GM12875 (cell line): ENCODE data around the gene ZNF579.
"Not testable (repeated sequence)": the region's sequence is repeated elsewhere in the genome, so short reads cannot be mapped to it uniquely, and the experiment has no call there.

Source experiments
- H3K4me3 ChIP-seq: one replicate; pipeline ENCODE4 v1.5.1; 2011; ENCODE audit warnings: low read depth, low read length, control low read depth
- TF ChIP-seq, protein P1 (sequence below): IDR thresholded peaks from 2 replicates; pipeline ENCODE4 v1.5.1; 2011; ENCODE audit warnings: low read depth, mild to moderate bottlenecking, control low read depth, inconsistent platforms, low read length, moderate library complexity, borderline replicate concordance; ENCODE audit not compliant: insufficient read depth

The ZNF579 gene

GRCh38 chr19:55591555-55591954, 10.9 kb upstream of the ZNF579 start:
- H3K4me3 ChIP-seq: no peak overlapping the region
- TF ChIP-seq, protein P1, sequence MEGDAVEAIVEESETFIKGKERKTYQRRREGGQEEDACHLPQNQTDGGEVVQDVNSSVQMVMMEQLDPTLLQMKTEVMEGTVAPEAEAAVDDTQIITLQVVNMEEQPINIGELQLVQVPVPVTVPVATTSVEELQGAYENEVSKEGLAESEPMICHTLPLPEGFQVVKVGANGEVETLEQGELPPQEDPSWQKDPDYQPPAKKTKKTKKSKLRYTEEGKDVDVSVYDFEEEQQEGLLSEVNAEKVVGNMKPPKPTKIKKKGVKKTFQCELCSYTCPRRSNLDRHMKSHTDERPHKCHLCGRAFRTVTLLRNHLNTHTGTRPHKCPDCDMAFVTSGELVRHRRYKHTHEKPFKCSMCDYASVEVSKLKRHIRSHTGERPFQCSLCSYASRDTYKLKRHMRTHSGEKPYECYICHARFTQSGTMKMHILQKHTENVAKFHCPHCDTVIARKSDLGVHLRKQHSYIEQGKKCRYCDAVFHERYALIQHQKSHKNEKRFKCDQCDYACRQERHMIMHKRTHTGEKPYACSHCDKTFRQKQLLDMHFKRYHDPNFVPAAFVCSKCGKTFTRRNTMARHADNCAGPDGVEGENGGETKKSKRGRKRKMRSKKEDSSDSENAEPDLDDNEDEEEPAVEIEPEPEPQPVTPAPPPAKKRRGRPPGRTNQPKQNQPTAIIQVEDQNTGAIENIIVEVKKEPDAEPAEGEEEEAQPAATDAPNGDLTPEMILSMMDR: no peak

GRCh38 chr19:55590617-55591016, 10.0 kb upstream of the ZNF579 start:
- H3K4me3 ChIP-seq: no peak overlapping the region
- TF ChIP-seq, protein P1: no peak

DNA sequence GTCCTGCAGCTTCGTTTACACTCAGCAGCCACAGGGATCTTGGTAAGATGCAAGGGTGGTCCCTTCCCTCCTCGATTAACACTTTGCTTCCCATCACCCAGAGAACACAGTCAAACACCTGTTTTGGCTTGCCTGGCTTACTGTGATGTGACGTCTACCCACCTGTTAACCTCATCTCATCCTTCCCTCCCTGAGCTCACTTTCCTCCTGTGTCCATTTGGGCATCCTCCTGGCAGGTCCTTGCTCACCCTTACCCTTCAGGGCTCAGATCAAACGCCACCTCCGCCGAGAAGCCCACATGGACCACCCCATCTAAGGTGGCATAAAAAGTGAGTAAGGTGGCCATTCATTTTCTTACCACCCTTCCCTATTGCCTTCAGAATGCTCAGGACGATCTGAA, 9.5 kb upstream of the ZNF579 start:
- TF ChIP-seq, protein P1: no peak
- no peak overlapping the region for H3K4me3 ChIP-seq

GRCh38 chr19:55588738-55589137, 8.1 kb upstream of the ZNF579 start:
- no peak overlapping the region for H3K4me3 ChIP-seq
- TF ChIP-seq, protein P1: no peak

GRCh38 chr19:55586976-55587668, 6.5 kb upstream of the ZNF579 start:
- no peak overlapping the region for H3K4me3 ChIP-seq
- TF ChIP-seq, protein P1: no peak

DNA sequence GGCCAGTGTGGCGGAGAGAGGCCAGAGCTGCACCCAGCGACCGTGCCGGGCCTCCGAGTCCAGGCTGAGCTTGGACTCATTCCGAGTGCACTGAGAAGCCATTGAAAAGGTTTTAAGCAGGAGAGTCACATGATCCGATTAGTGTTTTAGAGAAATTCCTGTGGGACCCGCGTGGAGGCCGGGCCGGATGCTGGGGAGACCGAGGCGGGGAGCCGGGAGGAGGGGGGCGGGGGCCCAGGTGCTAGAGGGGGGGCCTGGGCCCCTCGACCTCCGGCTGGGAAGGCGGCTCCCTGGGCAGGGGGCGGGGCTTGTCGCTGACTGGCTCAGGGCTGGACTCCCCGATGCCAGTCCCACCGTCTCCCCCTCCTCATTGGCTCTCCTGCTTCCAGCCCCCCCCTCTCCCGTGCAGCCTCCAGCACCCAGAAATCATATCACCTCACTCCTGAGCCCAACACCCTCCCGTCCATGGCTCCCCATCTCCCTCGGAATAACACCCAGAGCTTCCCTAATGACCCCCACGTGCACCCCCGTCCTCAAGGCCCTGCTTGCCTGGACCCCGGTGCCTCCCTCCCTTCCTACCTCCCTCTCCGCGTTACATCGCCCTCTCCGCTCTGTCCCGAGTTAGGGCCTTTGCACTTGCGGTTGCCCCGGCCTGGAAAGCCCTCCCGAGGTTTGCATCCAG, 5.2 kb upstream of the ZNF579 start:
- TF ChIP-seq, protein P1: no peak
- no peak overlapping the region for H3K4me3 ChIP-seq

DNA sequence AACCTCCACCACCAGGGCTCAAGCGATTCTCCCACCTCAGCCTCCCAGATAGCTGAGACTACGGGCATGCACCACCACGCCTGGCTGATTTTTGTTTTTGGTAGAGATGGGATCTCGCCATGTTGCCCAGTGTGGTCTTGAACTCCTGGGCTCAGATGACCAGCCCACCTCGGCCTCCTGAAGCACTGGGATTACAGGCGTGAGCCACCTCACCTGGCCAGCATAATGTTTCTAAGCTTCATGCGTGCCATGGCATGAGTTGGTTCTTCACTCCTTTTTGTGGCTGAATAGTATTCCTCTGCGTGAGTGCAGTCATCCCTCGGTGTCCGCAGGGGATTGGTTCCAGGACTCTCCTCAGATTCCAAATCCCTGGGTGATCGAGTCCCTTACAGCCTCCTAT, 4.2 kb upstream of the ZNF579 start:
- TF ChIP-seq, protein P1: no peak
- no peak overlapping the region for H3K4me3 ChIP-seq

DNA sequence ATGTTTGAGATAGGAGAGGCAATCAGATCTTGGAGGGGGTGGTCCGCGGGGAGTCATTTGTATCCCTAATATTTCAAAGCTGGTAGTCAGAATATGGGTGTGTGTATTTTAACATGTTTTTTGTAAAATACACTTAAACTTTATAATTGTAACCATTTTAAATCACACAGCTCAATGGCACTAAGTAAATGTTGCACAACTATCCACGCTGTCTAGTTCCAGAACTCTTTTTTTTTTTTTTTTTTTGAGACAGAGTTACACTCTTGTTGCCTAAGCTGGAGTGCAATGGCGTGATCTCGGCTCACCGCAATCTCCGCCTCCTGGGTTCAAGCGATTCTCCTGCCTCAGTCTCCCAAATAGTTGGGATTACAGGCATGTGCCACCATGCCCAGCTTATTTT, 3.2 kb upstream of the ZNF579 start:
- not testable (repeated sequence) for H3K4me3 ChIP-seq

DNA sequence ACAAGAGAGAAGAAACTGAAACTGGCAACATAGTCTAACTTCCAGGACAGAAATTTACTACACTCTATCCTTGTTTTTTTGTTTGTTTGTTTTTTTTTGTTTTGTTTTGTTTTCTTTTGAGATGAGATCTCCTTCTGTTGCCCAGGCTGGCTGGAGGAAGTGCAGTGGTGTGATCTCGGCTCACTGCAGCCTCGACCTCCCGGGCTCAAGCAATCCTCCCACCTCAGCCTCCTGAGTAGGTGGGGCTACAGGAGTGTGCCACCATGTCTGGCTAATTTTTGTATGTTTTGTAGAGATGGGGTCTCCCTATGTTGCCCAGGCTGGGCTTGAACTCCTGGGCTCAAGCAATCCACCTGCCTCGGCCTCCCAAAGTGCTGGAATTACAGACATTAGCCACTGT, 1.6 kb upstream of the ZNF579 start:
- not testable (repeated sequence) for H3K4me3 ChIP-seq
